ENCODE data around the gene ROGDI. TPM values are rescaled to one million over a fixed set of nuclear protein-coding genes. Genes with fewer than 3 reads are reported as not detected.

Gene ROGDI
- total and polyA plus RNA-seq, 2 of the 13 experiments (the other 11 are each of a cell fraction or from before 2014, with no cell fraction given): 19.2 to 42.1 TPM

GRCh38 chr16:4780235-4780634 is 22.2 kb downstream of the ROGDI start (continued):
- peak; percentile 92 for TF ChIP-seq ZBTB40 (IDR thresholded peaks at IDR 0.05)
- peak; percentile 98 for TF ChIP-seq ZBTB40 (CRISPR knock-in tag; IDR thresholded peaks at IDR 0.05)
- no peak for TF ChIP-seq ZNF724P (CRISPR knock-in tag; IDR thresholded peaks at IDR 0.05; ENCODE audit: borderline replicate concordance)
- no peak for TF ChIP-seq ZNF232 (CRISPR knock-in tag; IDR thresholded peaks at IDR 0.05; ENCODE audit: borderline replicate concordance)
- TF ChIP-seq ZNF180 (CRISPR knock-in tag; IDR thresholded peaks at IDR 0.05; ENCODE audit: borderline replicate concordance, low read depth): no peak
- TF ChIP-seq ZNF607 (CRISPR knock-in tag; IDR thresholded peaks at IDR 0.05; ENCODE audit: borderline replicate concordance): no peak
- no peak for TF ChIP-seq HOXD1 (CRISPR knock-in tag; IDR thresholded peaks at IDR 0.05)
- TF ChIP-seq CREB1 (IDR thresholded peaks at IDR 0.05): 0 out of 2 replicates have a peak, but pooled peaks have one; percentile 38
- TF ChIP-seq CREB1 (CRISPR knock-in tag; IDR thresholded peaks at IDR 0.05): 0 out of 2 replicates have a peak, but pooled peaks have one; percentile 37
- TF ChIP-seq HOMEZ (CRISPR knock-in tag; IDR thresholded peaks at IDR 0.05; ENCODE audit: low read depth): no peak
